Measurements from ENCODE around the gene CCSAP. TPM values are rescaled to one million over a fixed set of nuclear protein-coding genes. Genes with fewer than 3 reads are reported as not detected.

CCSAP gene
- total RNA-seq, 1 experiment from 2014 or later, result 5.4 TPM

Small RNA genes within 50 kb of the gene (small RNA-seq; reads per million reads assigned to genes)
- 0.11 reads per million for gene RNU6-180P

Other genes with a start within 250 kb of the CCSAP start
- gene RAB4A, start 71.9 kb downstream of the CCSAP start, total RNA-seq (2014; rRNA removed; shearing (Covaris generic)), result 29.6 and 51.5 TPM in 2 replicates
- not detected in 2 replicates for gene ACTA1, start 91.0 kb upstream of the CCSAP start, total RNA-seq (2014; rRNA removed; shearing (Covaris generic))
- 25.5 and 38.7 TPM in 2 replicates for gene NUP133, start 165.3 kb upstream of the CCSAP start, total RNA-seq (2014; rRNA removed; shearing (Covaris generic))
- 25.9 and 27.6 TPM in 2 replicates for gene ABCB10, start 215.7 kb upstream of the CCSAP start, total RNA-seq (2014; rRNA removed; shearing (Covaris generic))

Measured in HT1080 (cell line).